GM23248 (cell line): ENCODE data around the gene MAGEB3.

Experiments
- EZH2 ChIP-seq: fragments of 200-600 bp; sonication (generic); IDR thresholded peaks from 2 replicates; pipeline ENCODE4 v1.6.1; 2018; ENCODE audit warnings: antibody characterized with exemption, mild to moderate bottlenecking; ENCODE audit not compliant: insufficient read depth, poor library complexity, severe bottlenecking
- EZH2phosphoT487 ChIP-seq: fragments of 200-600 bp; sonication (generic); IDR thresholded peaks from 2 replicates; pipeline ENCODE4 v1.6.1; 2018; ENCODE audit warnings: antibody characterized with exemption, moderate library complexity, mild to moderate bottlenecking, low read depth; ENCODE audit not compliant: insufficient read depth

- TF ChIP-seq EZH2phosphoT487, result no peak
- TF ChIP-seq EZH2, result no peak
These were observed 53.2 kb downstream of the MAGEB3 start for GRCh38 chrX:30283456-30284200.
